BJ (cell line): ENCODE data around the gene SLFN11. TPM values are rescaled to one million over a fixed set of nuclear protein-coding genes. Genes with fewer than 3 reads are reported as not detected.
"Not testable (repeated sequence)": the region's sequence is repeated elsewhere in the genome, so short reads cannot be mapped to it uniquely, and the experiment has no call there.

Experiments used
- CTCF ChIA-PET: fragments of 350-600 bp; formaldehyde crosslinking; extraction: SDS; loops from one replicate; lab custom pipeline; 2021; ENCODE audit warnings: antibody characterized with exemption, inconsistent platforms; lab: Yijun Ruan, JAX
- POLR2A ChIA-PET: fragments of 300-600 bp; sonication (Branson Sonifier 250); formaldehyde crosslinking; extraction: SDS; loops from one replicate; lab custom pipeline; 2021; ENCODE audit warnings: antibody characterized with exemption; lab: Charles Lee
- DNase-seq: peaks from one replicate; pipeline ENCODE4 v3.0.0-alpha.2; 2011; ENCODE audit warnings: low read depth
- H3K27me3 ChIP-seq: 2 replicates; pipeline ENCODE4 v1.6.0; 2011; ENCODE audit warnings: low read length; ENCODE audit not compliant: control insufficient read depth, insufficient read depth
- H3K36me3 ChIP-seq: 2 replicates; pipeline ENCODE4 v1.5.1; 2011; ENCODE audit warnings: low read length; ENCODE audit not compliant: control insufficient read depth, insufficient read depth
- H3K4me3 ChIP-seq: 2 replicates; pipeline ENCODE4 v1.5.1; 2011; ENCODE audit warnings: low read depth, mild to moderate bottlenecking, control low read depth, low read length
- polyA minus RNA-seq: library from RNA; depleted of rRNA, polyadenylated mRNA; stranded (reverse); fragments of >200 nt; gene quantifications from 2 replicates; pipeline ENCODE4 v1.2.3, GENCODE V29; 2011; rRNA and poly(A)+ RNA removed
- polyA plus RNA-seq: library from polyadenylated mRNA; depleted of rRNA; stranded (reverse); fragments of >200 nt; gene quantifications from 2 replicates; pipeline ENCODE4 v1.2.3, GENCODE V29; 2011; rRNA removed
- TF ChIP-seq, protein P1 (sequence below): IDR thresholded peaks from 2 replicates; pipeline ENCODE4 v1.5.1; 2011; ENCODE audit warnings: low read depth, mild to moderate bottlenecking, control low read depth, inconsistent platforms, low read length, moderate library complexity; ENCODE audit not compliant: insufficient read depth

The SLFN11 gene, protein sequence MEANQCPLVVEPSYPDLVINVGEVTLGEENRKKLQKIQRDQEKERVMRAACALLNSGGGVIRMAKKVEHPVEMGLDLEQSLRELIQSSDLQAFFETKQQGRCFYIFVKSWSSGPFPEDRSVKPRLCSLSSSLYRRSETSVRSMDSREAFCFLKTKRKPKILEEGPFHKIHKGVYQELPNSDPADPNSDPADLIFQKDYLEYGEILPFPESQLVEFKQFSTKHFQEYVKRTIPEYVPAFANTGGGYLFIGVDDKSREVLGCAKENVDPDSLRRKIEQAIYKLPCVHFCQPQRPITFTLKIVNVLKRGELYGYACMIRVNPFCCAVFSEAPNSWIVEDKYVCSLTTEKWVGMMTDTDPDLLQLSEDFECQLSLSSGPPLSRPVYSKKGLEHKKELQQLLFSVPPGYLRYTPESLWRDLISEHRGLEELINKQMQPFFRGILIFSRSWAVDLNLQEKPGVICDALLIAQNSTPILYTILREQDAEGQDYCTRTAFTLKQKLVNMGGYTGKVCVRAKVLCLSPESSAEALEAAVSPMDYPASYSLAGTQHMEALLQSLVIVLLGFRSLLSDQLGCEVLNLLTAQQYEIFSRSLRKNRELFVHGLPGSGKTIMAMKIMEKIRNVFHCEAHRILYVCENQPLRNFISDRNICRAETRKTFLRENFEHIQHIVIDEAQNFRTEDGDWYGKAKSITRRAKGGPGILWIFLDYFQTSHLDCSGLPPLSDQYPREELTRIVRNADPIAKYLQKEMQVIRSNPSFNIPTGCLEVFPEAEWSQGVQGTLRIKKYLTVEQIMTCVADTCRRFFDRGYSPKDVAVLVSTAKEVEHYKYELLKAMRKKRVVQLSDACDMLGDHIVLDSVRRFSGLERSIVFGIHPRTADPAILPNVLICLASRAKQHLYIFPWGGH
- polyA plus RNA-seq (14.5 and 21.2 TPM in 2 replicates), polyA minus RNA-seq (13.6 and 18.3 TPM in 2 replicates)

DNA sequence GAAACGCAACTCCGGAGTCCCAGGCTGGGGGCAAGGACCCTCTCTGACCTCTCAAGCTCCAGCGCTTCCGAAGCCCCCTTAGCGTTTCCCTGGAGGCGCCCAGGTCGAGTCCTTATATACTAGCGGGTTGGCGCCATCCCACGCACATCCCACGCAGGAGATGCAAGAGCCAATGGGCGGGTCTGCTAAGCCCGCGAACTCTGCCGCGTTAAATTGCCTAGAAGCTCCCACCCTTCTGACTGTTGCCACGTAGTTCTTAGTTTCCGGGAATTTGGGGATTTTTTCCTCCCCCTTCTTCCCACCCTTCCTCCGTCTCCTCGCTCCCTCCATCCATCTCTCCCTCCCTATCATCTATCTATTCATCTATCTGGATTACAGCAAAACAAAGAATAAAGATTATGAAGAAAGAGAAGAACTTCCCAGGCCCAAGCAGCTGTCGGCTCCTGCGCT lies at the start of gene SLFN11:
SLFN11 (minus strand) TSS at position 88 of the 450 bp plus-strand sequence. CDS start 9,814 bp downstream, outside the sequence.
- CTCF ChIA-PET, result interaction anchor here (0.5 kb wide), 1 partner anchor 1015 kb away, joined by 3 read pairs; no protein-coding TSS in a partner anchor
- TF ChIP-seq, protein P1, sequence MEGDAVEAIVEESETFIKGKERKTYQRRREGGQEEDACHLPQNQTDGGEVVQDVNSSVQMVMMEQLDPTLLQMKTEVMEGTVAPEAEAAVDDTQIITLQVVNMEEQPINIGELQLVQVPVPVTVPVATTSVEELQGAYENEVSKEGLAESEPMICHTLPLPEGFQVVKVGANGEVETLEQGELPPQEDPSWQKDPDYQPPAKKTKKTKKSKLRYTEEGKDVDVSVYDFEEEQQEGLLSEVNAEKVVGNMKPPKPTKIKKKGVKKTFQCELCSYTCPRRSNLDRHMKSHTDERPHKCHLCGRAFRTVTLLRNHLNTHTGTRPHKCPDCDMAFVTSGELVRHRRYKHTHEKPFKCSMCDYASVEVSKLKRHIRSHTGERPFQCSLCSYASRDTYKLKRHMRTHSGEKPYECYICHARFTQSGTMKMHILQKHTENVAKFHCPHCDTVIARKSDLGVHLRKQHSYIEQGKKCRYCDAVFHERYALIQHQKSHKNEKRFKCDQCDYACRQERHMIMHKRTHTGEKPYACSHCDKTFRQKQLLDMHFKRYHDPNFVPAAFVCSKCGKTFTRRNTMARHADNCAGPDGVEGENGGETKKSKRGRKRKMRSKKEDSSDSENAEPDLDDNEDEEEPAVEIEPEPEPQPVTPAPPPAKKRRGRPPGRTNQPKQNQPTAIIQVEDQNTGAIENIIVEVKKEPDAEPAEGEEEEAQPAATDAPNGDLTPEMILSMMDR, result no peak
- POLR2A ChIA-PET, result no interaction called here
- H3K27me3 ChIP-seq, result no peaks in the 10 kb centered on the region
- H3K4me3 ChIP-seq, result peak within 1 kb of the TSS; percentile 57
- DNase-seq, result peak; percentile 67
- peaks cover 1% of the 10 kb centered on the region; the same call in 1 of the 2 replicates for H3K36me3 ChIP-seq

DNA sequence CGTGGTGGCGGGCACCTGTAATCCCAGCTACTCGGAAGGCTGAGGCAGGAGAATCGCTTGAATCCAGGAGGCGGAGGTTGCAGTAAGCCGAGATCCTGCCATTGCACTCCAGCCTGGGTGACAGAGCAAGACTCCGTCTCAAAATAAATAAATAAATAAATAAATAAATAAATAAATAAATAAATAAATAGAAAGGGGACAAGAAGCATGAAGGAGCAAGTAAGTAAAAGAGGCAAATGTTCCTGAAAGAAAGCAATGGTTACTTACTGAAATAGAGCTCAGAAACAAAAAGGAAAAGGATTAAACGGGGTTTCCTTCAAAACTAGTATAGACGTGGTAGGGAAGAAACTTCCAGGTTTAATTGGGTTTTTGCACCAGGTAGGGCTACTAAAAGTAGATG lies 47.6 kb upstream of the SLFN11 start:
- DNase-seq, CTCF ChIA-PET, H3K36me3 ChIP-seq, POLR2A ChIA-PET, H3K27me3 ChIP-seq, H3K4me3 ChIP-seq: not testable (repeated sequence)

DNA sequence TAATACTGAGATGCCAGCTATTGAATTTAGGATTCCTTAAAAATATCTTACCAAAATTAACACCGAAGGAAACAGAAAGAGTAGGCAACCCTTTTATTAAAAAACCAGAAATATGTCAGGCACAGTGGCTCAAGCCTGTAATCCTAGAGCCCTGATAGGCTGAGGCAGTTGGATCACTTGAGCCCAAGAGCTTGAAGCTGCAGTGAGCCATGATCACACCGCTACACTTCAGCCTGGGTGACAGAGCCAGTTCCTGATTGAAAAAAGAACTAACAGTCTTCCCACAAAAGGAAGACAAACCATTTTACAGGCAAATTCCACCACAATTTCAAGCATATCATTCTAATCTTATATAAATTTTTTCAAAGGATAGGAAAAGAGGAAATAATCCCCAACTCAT lies 43.2 kb upstream of the SLFN11 start:
- TF ChIP-seq, protein P1, result no peak
- H3K4me3 ChIP-seq, result no peak overlapping the region
- H3K36me3 ChIP-seq, result peaks cover 3% of the 10 kb centered on the region
- no peaks in the 10 kb centered on the region for H3K27me3 ChIP-seq
- POLR2A ChIA-PET, result no interaction called here
- CTCF ChIA-PET, result interaction anchor here (1.0 kb wide), 1 partner anchor 13 kb away, joined by 3 read pairs; no protein-coding TSS in a partner anchor
- DNase-seq, result no peak

DNA sequence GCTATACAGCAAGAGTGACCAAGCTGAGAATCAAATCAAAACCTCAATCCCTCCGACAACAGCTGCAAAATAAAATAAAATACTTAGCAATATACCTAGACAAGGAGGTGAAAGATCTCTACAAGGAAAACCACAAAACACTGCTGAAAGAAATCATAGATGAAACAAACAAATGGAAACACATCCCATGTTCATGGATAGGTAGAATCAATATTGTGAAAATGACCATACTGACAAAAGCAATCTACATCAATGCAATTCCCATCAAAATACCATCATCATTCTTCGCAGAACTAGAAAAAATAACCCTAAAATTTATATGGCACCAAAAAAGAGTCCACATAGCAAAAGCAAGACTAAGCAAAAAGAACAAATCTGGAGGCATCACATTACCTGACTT lies 41.3 kb upstream of the SLFN11 start:
- DNase-seq, POLR2A ChIA-PET, H3K4me3 ChIP-seq, CTCF ChIA-PET, H3K27me3 ChIP-seq, H3K36me3 ChIP-seq: not testable (repeated sequence)

DNA sequence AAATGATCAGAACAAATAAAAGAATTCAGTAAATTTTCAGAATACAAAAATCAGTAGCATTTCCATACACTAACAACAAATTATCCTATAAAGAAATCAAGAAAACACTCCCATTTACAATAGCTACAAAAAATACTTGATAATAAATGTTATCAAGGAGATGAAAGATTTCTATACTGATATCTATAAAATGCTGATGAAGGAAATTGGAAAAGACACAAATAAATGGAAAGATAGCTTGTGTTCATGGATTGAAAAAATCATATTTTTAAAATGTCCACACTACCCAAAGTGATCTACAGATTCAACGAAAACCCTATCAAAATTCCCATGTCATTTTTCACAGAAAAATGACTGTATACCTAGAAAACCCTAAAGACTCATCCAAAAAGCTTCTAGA lies 40.8 kb upstream of the SLFN11 start:
- DNase-seq, result no peak
- ChIA-PET POLR2A (no interaction called here), CTCF (no interaction called here)
- Histone ChIP-seq H3K4me3 (no peak overlapping the region), H3K27me3 (no peaks in the 10 kb centered on the region), H3K36me3 (peaks cover 10% of the 10 kb centered on the region)
- TF ChIP-seq, protein P1, result no peak

DNA sequence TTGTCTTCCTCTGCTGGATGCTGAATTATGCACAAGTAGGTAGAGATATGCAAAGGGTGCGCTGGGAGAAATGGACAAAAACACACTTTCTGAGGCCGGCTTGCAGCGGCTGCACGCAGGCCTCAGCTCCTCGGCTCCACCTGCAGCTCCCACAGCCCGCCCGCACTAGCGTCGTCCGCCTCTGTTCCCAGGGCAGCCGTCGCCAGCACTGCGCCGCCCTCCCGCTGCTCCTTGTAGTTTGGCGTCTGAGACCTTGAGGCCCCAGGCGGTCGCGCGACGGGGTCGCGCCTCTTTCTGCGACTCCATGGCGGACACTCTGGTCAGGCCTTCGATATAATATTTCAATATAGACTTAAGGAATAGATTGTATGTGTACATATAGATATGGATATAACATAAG lies 34.1 kb upstream of the SLFN11 start:
- TF ChIP-seq, protein P1, result no peak
- ChIA-PET CTCF (no interaction called here), POLR2A (no interaction called here)
- no peak for DNase-seq
- Histone ChIP-seq H3K36me3 (peaks cover 13% of the 10 kb centered on the region), H3K27me3 (no peaks in the 10 kb centered on the region), H3K4me3 (no peak overlapping the region)
